ENCODE results near the gene UCKL1.

UCKL1 gene

GRCh38 chr20:63892402-63892801, 63.8 kb downstream of the UCKL1 start:
- Histone ChIP-seq H3K36me3 (ENCODE audit: insufficient read depth, low read length) (peaks cover 34% of the 10 kb centered on the region), H3K27ac (ENCODE audit: low read depth, low read length) (no peak overlapping the region), H3K4me1 (ENCODE audit: insufficient read depth, low read length) (peaks cover 10% of the 10 kb centered on the region; the same call in 1 of the 2 replicates), H3K9me3 (ENCODE audit: insufficient read depth, low read depth, low read length) (no peaks in the 10 kb centered on the region), H3K9ac (ENCODE audit: low read depth, low read length) (no peak overlapping the region), H3K4me3 (ENCODE audit: low read length) (no peak overlapping the region), H3K27me3 (ENCODE audit: insufficient read depth, low read length) (no peaks in the 10 kb centered on the region)
- WGBS = 92% methylated on average over 7 of the region's 7 CpGs

GRCh38 chr20:63891061-63892002, 64.9 kb downstream of the UCKL1 start:
- H3K4me1 ChIP-seq (ENCODE audit: insufficient read depth, low read length) = peaks cover 6% of the 10 kb centered on the region; the same call in 1 of the 2 replicates
- no peaks in the 10 kb centered on the region for H3K27me3 ChIP-seq (ENCODE audit: insufficient read depth, low read length)
- no peak overlapping the region for H3K9ac ChIP-seq (ENCODE audit: low read depth, low read length)
- H3K27ac ChIP-seq (ENCODE audit: low read depth, low read length) = no peak overlapping the region
- peaks cover 41% of the 10 kb centered on the region for H3K36me3 ChIP-seq (ENCODE audit: insufficient read depth, low read length)
- 94% methylated on average over 29 of the region's 29 CpGs for WGBS
- H3K9me3 ChIP-seq (ENCODE audit: insufficient read depth, low read depth, low read length) = no peaks in the 10 kb centered on the region
- H3K4me3 ChIP-seq (ENCODE audit: low read length) = no peak overlapping the region

- H3K9me3 ChIP-seq (ENCODE audit: insufficient read depth, low read depth, low read length) = no peaks in the 10 kb centered on the region
- no peak overlapping the region for H3K27ac ChIP-seq (ENCODE audit: low read depth, low read length)
- WGBS = 95% methylated on average over 7 of the region's 7 CpGs
- H3K36me3 ChIP-seq (ENCODE audit: insufficient read depth, low read length) = peaks cover 45% of the 10 kb centered on the region
- H3K4me3 ChIP-seq (ENCODE audit: low read length) = no peak overlapping the region
- no peak overlapping the region for H3K9ac ChIP-seq (ENCODE audit: low read depth, low read length)
- no peaks in the 10 kb centered on the region for H3K27me3 ChIP-seq (ENCODE audit: insufficient read depth, low read length)
- H3K4me1 ChIP-seq (ENCODE audit: insufficient read depth, low read length) = no peaks in the 10 kb centered on the region
Measured at GRCh38 chr20:63890616-63891015, 65.6 kb downstream of the UCKL1 start.

GRCh38 chr20:63890201-63890576, 66.0 kb downstream of the UCKL1 start:
- Histone ChIP-seq H3K36me3 (ENCODE audit: insufficient read depth, low read length) (peaks cover 50% of the 10 kb centered on the region), H3K27me3 (ENCODE audit: insufficient read depth, low read length) (no peaks in the 10 kb centered on the region), H3K4me3 (ENCODE audit: low read length) (no peak overlapping the region), H3K4me1 (ENCODE audit: insufficient read depth, low read length) (no peaks in the 10 kb centered on the region), H3K27ac (ENCODE audit: low read depth, low read length) (no peak overlapping the region), H3K9me3 (ENCODE audit: insufficient read depth, low read depth, low read length) (no peaks in the 10 kb centered on the region), H3K9ac (ENCODE audit: low read depth, low read length) (no peak overlapping the region)
- WGBS = 96% methylated on average over 7 of the region's 7 CpGs
